B cell (primary cell): Measurements from ENCODE around the gene PHKG2. TPM values are rescaled to one million over a fixed set of nuclear protein-coding genes. Genes with fewer than 3 reads are reported as not detected.

ENCODE experiments used
- ATAC-seq: fragments of 200-7000 bp; cut with Tn5 transposase; one replicate; pipeline ENCODE4 v1.10.0; 2021; ENCODE audit warnings: low read depth, mild to moderate bottlenecking, moderate number of reproducible peaks, moderate library complexity
- CTCF ChIA-PET: fragments of 350-600 bp; sonication (Branson Sonifier 250); formaldehyde crosslinking; loops from one replicate; lab custom pipeline; 2021; ENCODE audit warnings: antibody characterized with exemption, inconsistent platforms; lab: Charles Lee
- POLR2A ChIA-PET: fragments of 350-600 bp; sonication (Branson Sonifier 250); formaldehyde crosslinking; loops from one replicate; lab custom pipeline; 2021; ENCODE audit warnings: antibody characterized with exemption; lab: Charles Lee
- DNase-seq: peaks from one replicate; pipeline ENCODE4 v3.0.0; 2013
- H2AFZ ChIP-seq: 2 replicates; pipeline ENCODE4 v1.6.1; 2012; ENCODE audit warnings: mild to moderate bottlenecking, low read depth, low read length; ENCODE audit not compliant: insufficient read depth, poor library complexity, severe bottlenecking
- H3K27ac ChIP-seq, 2 donors: 1 replicate in 1 of 2; 2 replicates in 1 of 2; pipeline ENCODE4 v1.5.1; 2012 to 2013; ENCODE audit warnings: low read length in 2 of 2, mild to moderate bottlenecking in 2 of 2, moderate library complexity in 1 of 2
- H3K27me3 ChIP-seq, 4 experiments: fragments of 200-600 bp in 1 of 4; sonication (generic) in 1 of 4; replicated peaks in 1 of 4; 1 replicate in 2 of 4; 2 replicates in 2 of 4; pipeline versions ENCODE4 v1.6.1 to v1.7.0; 2013 to 2016; ENCODE audit warnings: low read length in 3 of 4, mild to moderate bottlenecking in 2 of 4, mixed read lengths in 1 of 4, moderate library complexity in 1 of 4; ENCODE audit not compliant: insufficient read depth in 4 of 4, control insufficient read depth in 3 of 4; ENCODE audit errors: control extremely low read depth in 1 of 4
- H3K36me3 ChIP-seq, 2 experiments: replicated peaks in 1 of 2; 1 replicate in 1 of 2; 2 replicates in 1 of 2; pipeline versions ENCODE4 v1.6.1 to v1.7.1; 2013; ENCODE audit warnings: low read length in 1 of 2; ENCODE audit not compliant: insufficient read depth in 2 of 2, control insufficient read depth in 1 of 2; ENCODE audit errors: control extremely low read depth in 1 of 2, extremely low read depth in 1 of 2
- H3K4me1 ChIP-seq, 2 donors: fragments of 200-600 bp in 1 of 2; sonication (generic) in 1 of 2; 1 replicate in 1 of 2; 2 replicates in 1 of 2; pipeline versions ENCODE4 v1.5.1 to v1.6.1; 2013 to 2017; ENCODE audit warnings: low read length in 2 of 2; ENCODE audit not compliant: control insufficient read depth in 2 of 2, insufficient read depth in 2 of 2
- H3K4me2 ChIP-seq: replicated peaks from 2 replicates; pipeline ENCODE3; 2012; ENCODE audit warnings: mild to moderate bottlenecking, low read depth, low read length; ENCODE audit not compliant: poor library complexity, severe bottlenecking
- H3K4me3 ChIP-seq, 5 experiments: fragments of 200-600 bp in 1 of 5; sonication (generic) in 1 of 5; 1 replicate in 3 of 5; 2 replicates in 2 of 5; pipeline versions ENCODE4 v1.5.1 to v1.7.0; 2011 to 2016; ENCODE audit warnings: low read length in 4 of 5, mild to moderate bottlenecking in 4 of 5, low read depth in 2 of 5, control low read depth in 1 of 5, moderate library complexity in 1 of 5; ENCODE audit not compliant: insufficient read depth in 1 of 5; ENCODE audit errors: control extremely low read depth in 1 of 5, extremely low read depth in 1 of 5
- H3K79me2 ChIP-seq: fragments of 200-600 bp; sonication (generic); one replicate; pipeline ENCODE4 v1.6.0; 2016; ENCODE audit warnings: low read length; ENCODE audit not compliant: control insufficient read depth, insufficient read depth
- H3K9ac ChIP-seq: fragments of 200-600 bp; sonication (generic); 2 replicates; pipeline ENCODE4 v1.6.1; 2017; ENCODE audit warnings: mild to moderate bottlenecking, low read length, moderate library complexity
- H3K9me3 ChIP-seq, 3 donors: one replicate each; pipeline versions ENCODE4 v1.6.1 to v1.7.1; 2013; ENCODE audit warnings: low read length in 2 of 3; ENCODE audit not compliant: control insufficient read depth in 2 of 3, insufficient read depth in 1 of 3; ENCODE audit errors: control extremely low read depth in 1 of 3
- H4K20me1 ChIP-seq: 2 replicates; pipeline ENCODE4 v1.6.0; 2012; ENCODE audit warnings: mild to moderate bottlenecking, low read length; ENCODE audit not compliant: insufficient read depth, control insufficient read depth, poor library complexity, severe bottlenecking
- H3K27ac Mint-ChIP-seq: one replicate; pipeline ENCODE4 v1.8.0; 2021; ENCODE audit warnings: mixed read lengths
- H3K27me3 Mint-ChIP-seq: one replicate; pipeline ENCODE4 v1.8.0; 2021; ENCODE audit warnings: mixed read lengths
- H3K4me1 Mint-ChIP-seq: one replicate; pipeline ENCODE4 v1.8.0; 2021; ENCODE audit warnings: mixed read lengths
- H3K4me3 Mint-ChIP-seq: one replicate; pipeline ENCODE4 v1.8.0; 2021; ENCODE audit warnings: mixed read lengths
- H3K9me3 Mint-ChIP-seq: one replicate; pipeline ENCODE4 v1.8.0; 2022; ENCODE audit warnings: mixed read lengths; ENCODE audit not compliant: insufficient read depth
- CTCF ChIP-seq: fragments of 200-600 bp; IDR thresholded peaks from one replicate; pipeline ENCODE4 v1.8.0; 2022; ENCODE audit warnings: antibody characterized with exemption, mild to moderate bottlenecking
- EZH2 ChIP-seq: IDR thresholded peaks from 2 replicates; pipeline ENCODE4 v1.6.1; 2012; ENCODE audit warnings: borderline replicate concordance, low read depth, mild to moderate bottlenecking, moderate library complexity, low read length; ENCODE audit not compliant: insufficient read depth, poor library complexity, severe bottlenecking
- WGBS: methylation state at CpG from one replicate; pipeline ENCODE4 v1.1.5; 2013; ENCODE audit warnings: missing lambda C conversion rate; ENCODE audit not compliant: insufficient coverage; 5-methylcytosine and 5-hydroxymethylcytosine counted together
- intact Hi-C: fragments of 100-400 bp; cut with micrococcal nuclease; formaldehyde crosslinking; loops from one replicate; pipeline ENCODE4 v1.10.0; 2022
- polyA plus RNA-seq: library from polyadenylated mRNA; depleted of rRNA; stranded (reverse); fragments of >200 nt; gene quantifications from 2 replicates; pipeline ENCODE4 v1.2.3, GENCODE V29; 2012
- total RNA-seq, 2 donors: library from RNA; stranded (reverse); fragments of 120-200 nt in 1 of 2; gene quantifications; 1 replicate in 1 of 2; 2 replicates in 1 of 2; pipeline versions ENCODE4 v1.2.3 to v1.2.4, GENCODE V29; 2013 to 2022

PHKG2 gene
- total and polyA plus RNA-seq, 2 donors (not counting 1 experiment from before 2014, with no cell fraction given) = 55.7 to 80.8 TPM

GRCh38 chr16:30774367-30775130, 26.3 kb downstream of the PHKG2 start:
- H3K27me3 ChIP-seq = peaks cover 0 to 19% (median 6%) of the 10 kb centered on the region in 4 experiments
- Mint-ChIP-seq H3K9me3 (no peaks in the 10 kb centered on the region), H3K27me3 (peaks cover 15% of the 10 kb centered on the region), H3K4me1 (peaks cover 28% of the 10 kb centered on the region), H3K27ac (peak overlapping the region; percentile 32), H3K4me3 (peak overlapping the region; percentile 88)
- H3K4me3 ChIP-seq = no peak overlapping the region
- no peaks in the 10 kb centered on the region for H3K79me2 ChIP-seq
- intact Hi-C loops = no loop called here
- TF ChIP-seq CTCF = no peak
- no peak for TF ChIP-seq EZH2
- peak; percentile 19 for DNase-seq
- no peak for ATAC-seq
- H3K4me1 ChIP-seq = peaks cover 10 to 15% of the 10 kb centered on the region in 2 donors
- peaks cover 0 to 34% of the 10 kb centered on the region in 2 experiments for H3K36me3 ChIP-seq
- peak overlapping the region; percentile 86 for H3K4me2 ChIP-seq
- no peak overlapping the region for H3K27ac ChIP-seq
- H4K20me1 ChIP-seq = peaks cover 32% of the 10 kb centered on the region
- no peak overlapping the region for H2AFZ ChIP-seq
- CTCF ChIA-PET = interaction anchor here (1.2 kb wide), 1 partner anchor 127 kb away, joined by 7 read pairs; no protein-coding TSS in a partner anchor
- POLR2A ChIA-PET = no interaction called here
- H3K9ac ChIP-seq = peak overlapping the region; percentile 63
- H3K9me3 ChIP-seq = no peaks in the 10 kb centered on the region
- WGBS = 78% methylated on average over 7 of the region's 8 CpGs

GRCh38 chr16:30775131-30775391, 26.8 kb downstream of the PHKG2 start:
- Mint-ChIP-seq H3K4me3 (peak overlapping the region; percentile 88), H3K9me3 (no peaks in the 10 kb centered on the region), H3K27ac (peak overlapping the region; percentile 77), H3K4me1 (peaks cover 26% of the 10 kb centered on the region), H3K27me3 (peaks cover 15% of the 10 kb centered on the region)
- no peak for TF ChIP-seq EZH2
- no peak for TF ChIP-seq CTCF
- ATAC-seq (no peak), DNase-seq (no peak)
- H3K4me2 ChIP-seq = peak overlapping the region; percentile 86
- H3K36me3 ChIP-seq = peaks cover 0 to 31% of the 10 kb centered on the region in 2 experiments
- H3K4me3 ChIP-seq = peak overlapping the region in 4 of 5 experiments; percentile 33 to 66 (median 59)
- no peaks in the 10 kb centered on the region for H3K9me3 ChIP-seq
- H3K27me3 ChIP-seq = peaks cover 0 to 19% (median 6%) of the 10 kb centered on the region in 4 experiments
- intact Hi-C loops = no loop called here
- H3K4me1 ChIP-seq = peaks cover 10 to 15% of the 10 kb centered on the region in 2 donors
- WGBS = 18% methylated on average over 15 of the region's 15 CpGs
- no peak overlapping the region for H3K27ac ChIP-seq
- no peaks in the 10 kb centered on the region for H3K79me2 ChIP-seq
- H3K9ac ChIP-seq = peak overlapping the region; percentile 63
- POLR2A ChIA-PET = no interaction called here
- peak overlapping the region; percentile 47 for H2AFZ ChIP-seq
- peaks cover 32% of the 10 kb centered on the region for H4K20me1 ChIP-seq
- CTCF ChIA-PET = interaction anchor here (1.2 kb wide), 1 partner anchor 127 kb away, joined by 7 read pairs; no protein-coding TSS in a partner anchor
